Upper lobe of right lung (tissue), 1 donor: ENCODE measurements around the gene GPR153. TPM values are rescaled to one million over a fixed set of nuclear protein-coding genes. Genes with fewer than 3 reads are reported as not detected.

Experiments used
- ATAC-seq: fragments of 200-7000 bp; cut with Tn5 transposase; one replicate; pipeline ENCODE4 v1.9.1; 2020; ENCODE audit warnings: mild to moderate bottlenecking, moderate library complexity
- DNase-seq: peaks from one replicate; pipeline ENCODE4 v3.0.0-alpha.2; 2020
- H3K27ac ChIP-seq: fragments of 200-600 bp; one replicate; pipeline ENCODE4 v1.8.0; 2022
- H3K27me3 ChIP-seq: fragments of 200-600 bp; one replicate; pipeline ENCODE4 v1.8.0; 2022; ENCODE audit warnings: mild to moderate bottlenecking
- H3K36me3 ChIP-seq: fragments of 200-600 bp; one replicate; pipeline ENCODE4 v1.8.0; 2022
- H3K4me1 ChIP-seq: fragments of 200-600 bp; one replicate; pipeline ENCODE4 v1.8.0; 2022
- H3K4me3 ChIP-seq: fragments of 200-600 bp; one replicate; pipeline ENCODE4 v1.8.0; 2022; ENCODE audit warnings: mild to moderate bottlenecking
- H3K9me3 ChIP-seq: fragments of 200-600 bp; one replicate; pipeline ENCODE4 v1.8.0; 2022
- CTCF ChIP-seq: fragments of 200-600 bp; IDR thresholded peaks from one replicate; pipeline ENCODE4 v1.8.0; 2022; ENCODE audit warnings: antibody characterized with exemption
- intact Hi-C: fragments of 100-400 bp; cut with DNase I; formaldehyde crosslinking; loops from one replicate; pipeline ENCODE4 v1.11.0; 2022
- total RNA-seq: library from RNA; stranded (reverse); fragmentation: NEBNext Ultra II Directional; extraction: Animal tissue kit (Norgen Biotek cat#: 25700); gene quantifications from one replicate; pipeline ENCODE4 v1.2.1, GENCODE V29; 2021
- donor health status: DM: no; HTN: yes; CAD: no; lungs with severe emphysema.

GPR153 gene
- total RNA-seq, 1 donor from 2014 or later: 16.9 TPM

DNA sequence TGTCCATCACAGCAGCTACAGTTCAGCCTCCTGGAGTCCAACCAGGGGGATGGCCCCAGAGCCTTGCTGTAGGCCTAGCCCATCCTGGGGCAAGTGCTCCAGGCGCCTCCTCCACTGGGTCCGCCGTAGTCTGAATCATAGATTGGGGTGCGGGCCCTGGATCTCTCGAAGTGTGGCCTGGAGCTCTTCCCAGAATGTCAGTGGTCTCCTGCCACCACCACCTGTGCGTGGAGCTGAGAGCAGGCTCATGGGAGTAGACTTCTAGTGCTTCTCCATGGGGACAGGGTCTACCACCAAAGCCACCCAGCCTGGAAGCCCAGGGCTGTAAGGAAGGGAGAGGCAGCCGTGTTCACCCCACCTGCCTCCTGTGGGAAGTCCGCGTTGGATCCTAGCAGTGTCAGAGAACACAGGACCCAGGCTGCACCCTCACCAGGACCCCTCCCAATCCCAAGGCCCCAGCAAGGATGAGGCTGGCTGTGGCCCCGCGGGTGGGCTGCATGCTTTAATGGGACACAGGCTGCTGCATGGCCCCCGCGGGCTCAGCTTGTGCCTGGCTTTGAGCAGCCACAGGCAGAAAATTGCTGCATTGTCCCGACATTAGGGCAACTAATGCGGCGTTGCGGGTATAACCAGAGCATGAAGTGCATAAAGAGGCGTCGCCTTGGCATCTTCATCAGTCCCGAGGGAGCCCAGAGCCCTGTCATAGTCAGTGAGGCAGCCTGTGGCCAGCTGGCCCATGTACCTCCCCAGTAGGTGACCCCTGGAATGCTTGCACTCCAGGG is 17.7 kb downstream of the GPR153 start:
- no peak for DNase-seq
- ATAC-seq: no peak
- peaks cover 83% of the 10 kb centered on the region for H3K27me3 ChIP-seq
- no peaks in the 10 kb centered on the region for H3K9me3 ChIP-seq
- H3K4me3 ChIP-seq: no peak overlapping the region
- no peak overlapping the region for H3K27ac ChIP-seq
- no peak for TF ChIP-seq CTCF
- intact Hi-C loops: loop anchor here (10.0 kb wide), 2 partner anchors 102 to 162 kb away; no protein-coding TSS in a partner anchor
- peaks cover 20% of the 10 kb centered on the region for H3K4me1 ChIP-seq
- H3K36me3 ChIP-seq: no peaks in the 10 kb centered on the region

DNA sequence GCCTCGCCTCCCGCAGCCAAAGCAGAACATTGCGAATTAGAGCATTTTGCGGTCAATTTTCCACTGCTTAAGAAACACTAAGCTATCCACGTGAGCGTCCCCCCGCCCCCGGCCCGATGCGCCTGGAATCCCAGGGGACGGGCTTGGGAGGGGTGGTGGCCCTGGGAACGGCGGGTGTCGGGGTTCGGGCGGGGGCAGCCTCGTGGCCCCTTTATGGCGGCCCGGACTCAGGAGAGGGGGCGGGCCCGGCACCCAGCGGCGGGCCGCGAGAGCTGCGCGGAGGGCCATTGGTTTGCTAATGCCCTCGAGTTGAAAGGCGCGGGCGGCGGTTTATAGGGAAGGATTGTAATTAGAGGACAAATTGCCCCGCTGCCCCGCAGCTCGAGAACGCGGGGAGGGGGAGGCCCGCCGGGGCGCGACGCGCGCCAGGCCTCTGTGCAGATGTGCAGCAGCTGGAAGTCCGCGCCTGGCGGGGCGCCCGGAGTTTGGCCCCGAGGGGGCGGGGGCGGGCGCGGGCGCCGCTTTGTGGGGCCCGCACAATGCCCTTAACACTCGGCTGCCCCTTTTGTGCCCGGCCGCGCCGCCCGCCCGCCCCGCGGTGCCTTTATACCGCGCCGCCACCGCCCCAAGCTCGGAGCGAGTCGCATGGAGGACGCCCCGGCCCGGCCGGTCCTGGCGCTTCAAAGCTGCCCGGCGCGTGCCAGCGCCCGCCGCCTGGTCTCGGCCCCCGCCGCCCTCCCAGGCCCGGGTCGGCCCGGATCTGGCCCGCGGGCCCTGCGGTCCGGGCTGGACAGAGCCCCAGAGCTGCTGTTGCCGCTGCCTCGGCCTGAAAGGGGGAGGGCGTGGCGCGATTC is 18.8 kb downstream of the GPR153 start:
- Histone ChIP-seq H3K27me3 (peaks cover 72% of the 10 kb centered on the region), H3K36me3 (no peaks in the 10 kb centered on the region), H3K4me1 (peaks cover 20% of the 10 kb centered on the region), H3K9me3 (no peaks in the 10 kb centered on the region), H3K27ac (no peak overlapping the region), H3K4me3 (no peak overlapping the region)
- DNase-seq (no peak), ATAC-seq (no peak)
- no peak for TF ChIP-seq CTCF
- intact Hi-C loops: loop anchor here (10.0 kb wide), 2 partner anchors 103 to 163 kb away; no protein-coding TSS in a partner anchor

- H3K36me3 ChIP-seq: no peaks in the 10 kb centered on the region
- H3K27me3 ChIP-seq: peaks cover 66% of the 10 kb centered on the region
- intact Hi-C loops: loop anchor here (10.0 kb wide), 2 partner anchors 104 to 164 kb away; no protein-coding TSS in a partner anchor
- no peaks in the 10 kb centered on the region for H3K9me3 ChIP-seq
- peaks cover 20% of the 10 kb centered on the region for H3K4me1 ChIP-seq
- H3K27ac ChIP-seq: no peak overlapping the region
- H3K4me3 ChIP-seq: no peak overlapping the region
- DNase-seq: no peak
- no peak for TF ChIP-seq CTCF
- ATAC-seq: no peak
Observed at GRCh38 chr1:6241107-6241886, 19.6 kb downstream of the GPR153 start.

GRCh38 chr1:6239950-6240768 is 20.7 kb downstream of the GPR153 start:
- no peaks in the 10 kb centered on the region for H3K9me3 ChIP-seq
- no peak overlapping the region for H3K4me3 ChIP-seq
- ATAC-seq: no peak
- DNase-seq: no peak
- no peak overlapping the region for H3K27ac ChIP-seq
- TF ChIP-seq CTCF: no peak
- intact Hi-C loops: loop anchor here (10.0 kb wide), 2 partner anchors 105 to 165 kb away; no protein-coding TSS in a partner anchor
- peaks cover 9% of the 10 kb centered on the region for H3K4me1 ChIP-seq
- peaks cover 54% of the 10 kb centered on the region for H3K27me3 ChIP-seq
- H3K36me3 ChIP-seq: no peaks in the 10 kb centered on the region
